ENCODE data around the gene AURKAIP1. TPM values are rescaled to one million over a fixed set of nuclear protein-coding genes. Genes with fewer than 3 reads are reported as not detected.

The AURKAIP1 gene
- total and polyA plus RNA-seq, 9 donors, result 6.0 to 94.0 (median 73.2) TPM

DNA sequence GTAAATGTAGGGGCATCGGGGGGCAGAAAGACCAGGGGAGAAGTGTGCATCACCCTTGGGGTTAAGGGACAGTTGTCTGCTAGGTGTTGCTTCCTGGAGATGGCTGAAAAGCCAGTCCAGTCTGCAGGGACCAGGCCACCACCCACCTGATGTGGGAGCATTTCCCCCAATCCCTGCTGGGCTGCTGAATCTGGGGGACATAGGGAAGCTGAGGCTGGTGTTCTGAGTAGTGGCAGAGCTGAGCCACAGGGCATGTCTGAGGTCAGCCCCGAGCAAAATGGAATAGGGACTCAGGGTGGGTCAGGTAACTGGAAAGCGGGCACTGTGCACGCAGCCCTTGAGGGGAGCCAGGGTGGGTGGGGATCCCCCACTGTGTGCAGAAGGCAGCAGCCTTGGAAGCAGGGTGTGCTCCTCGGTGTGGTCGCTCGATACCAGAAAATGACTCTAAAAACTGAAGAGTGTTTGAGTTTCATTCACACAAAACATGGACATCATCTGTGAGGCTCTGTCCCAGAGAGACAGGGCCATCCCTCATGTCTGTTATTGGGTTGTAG lies 26.5 kb upstream of the AURKAIP1 start:
- H3K4me3 ChIP-seq, result no peak overlapping the region
- intact Hi-C loops (cut with DNase I), result no loop called here
- DNase-seq, result no peak
- H3K9me3 ChIP-seq, result no peaks in the 10 kb centered on the region
- no peak overlapping the region for H3K27ac ChIP-seq
- WGBS, 3 donors, result 71 to 82% (median 76%) methylated on average over 7 of the region's 7 CpGs
- TF ChIP-seq EP300 (IDR thresholded peaks at IDR 0.05) (no peak), POLR2A (IDR thresholded peaks at IDR 0.05) (no peak)
- TF ChIP-seq, protein P1, sequence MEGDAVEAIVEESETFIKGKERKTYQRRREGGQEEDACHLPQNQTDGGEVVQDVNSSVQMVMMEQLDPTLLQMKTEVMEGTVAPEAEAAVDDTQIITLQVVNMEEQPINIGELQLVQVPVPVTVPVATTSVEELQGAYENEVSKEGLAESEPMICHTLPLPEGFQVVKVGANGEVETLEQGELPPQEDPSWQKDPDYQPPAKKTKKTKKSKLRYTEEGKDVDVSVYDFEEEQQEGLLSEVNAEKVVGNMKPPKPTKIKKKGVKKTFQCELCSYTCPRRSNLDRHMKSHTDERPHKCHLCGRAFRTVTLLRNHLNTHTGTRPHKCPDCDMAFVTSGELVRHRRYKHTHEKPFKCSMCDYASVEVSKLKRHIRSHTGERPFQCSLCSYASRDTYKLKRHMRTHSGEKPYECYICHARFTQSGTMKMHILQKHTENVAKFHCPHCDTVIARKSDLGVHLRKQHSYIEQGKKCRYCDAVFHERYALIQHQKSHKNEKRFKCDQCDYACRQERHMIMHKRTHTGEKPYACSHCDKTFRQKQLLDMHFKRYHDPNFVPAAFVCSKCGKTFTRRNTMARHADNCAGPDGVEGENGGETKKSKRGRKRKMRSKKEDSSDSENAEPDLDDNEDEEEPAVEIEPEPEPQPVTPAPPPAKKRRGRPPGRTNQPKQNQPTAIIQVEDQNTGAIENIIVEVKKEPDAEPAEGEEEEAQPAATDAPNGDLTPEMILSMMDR (IDR thresholded peaks at IDR 0.05), result no peak
- H3K4me1 ChIP-seq (ENCODE audit: insufficient read depth), result peaks cover 16% of the 10 kb centered on the region
- H3K36me3 ChIP-seq, result no peaks in the 10 kb centered on the region
- H3K27me3 ChIP-seq, result no peaks in the 10 kb centered on the region

DNA sequence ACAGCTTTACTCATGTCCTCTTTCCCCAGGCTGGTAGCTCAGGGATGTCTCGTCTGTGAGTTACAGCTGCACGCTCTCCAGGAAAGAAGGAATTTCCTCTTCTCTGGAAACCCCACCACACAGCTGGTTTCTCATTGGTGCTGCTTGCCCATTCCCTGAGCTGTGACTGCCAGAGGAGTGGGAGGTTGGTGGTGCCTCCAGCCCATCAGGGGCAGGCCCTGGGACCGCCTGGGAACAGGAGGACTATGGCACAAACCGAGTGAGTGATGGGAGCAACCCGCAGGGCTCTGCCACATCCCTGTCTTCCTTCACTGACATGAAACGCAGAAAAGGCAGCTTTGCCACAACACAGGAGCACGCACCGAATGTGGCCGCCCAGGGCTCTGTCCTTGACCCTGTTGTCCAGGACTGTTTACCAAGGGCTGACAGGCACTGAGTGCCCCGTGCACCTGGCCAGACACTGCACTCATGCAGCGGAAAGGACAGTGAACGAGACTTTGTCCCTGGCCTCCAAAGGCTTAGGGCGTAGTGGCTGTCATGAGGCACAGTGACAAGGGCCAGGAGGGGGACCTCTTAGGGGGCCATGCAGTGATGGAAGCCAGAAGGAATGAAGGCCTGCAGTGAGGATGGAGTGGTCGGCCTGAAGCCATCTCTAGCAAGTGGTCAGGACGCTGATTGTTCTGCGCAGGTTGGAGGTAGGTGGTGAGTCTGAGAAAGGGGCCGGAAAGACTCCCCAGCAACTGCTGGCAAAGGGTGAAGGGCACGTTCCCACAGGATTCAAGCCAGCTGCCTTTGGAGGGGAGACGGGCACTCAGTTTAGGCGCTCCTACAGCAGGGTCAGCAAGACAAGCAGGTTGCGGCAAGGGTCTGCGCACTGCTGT lies 25.8 kb upstream of the AURKAIP1 start:
- H3K27me3 ChIP-seq, result no peaks in the 10 kb centered on the region
- H3K9me3 ChIP-seq, result no peaks in the 10 kb centered on the region
- H3K4me3 ChIP-seq, result no peak overlapping the region
- H3K36me3 ChIP-seq, result no peaks in the 10 kb centered on the region
- H3K27ac ChIP-seq, result no peak overlapping the region
- WGBS, 3 donors, result 55 to 68% (median 56%) methylated on average over 22 of the region's 22 CpGs
- TF ChIP-seq POLR2A (IDR thresholded peaks at IDR 0.05) (no peak), EP300 (IDR thresholded peaks at IDR 0.05) (no peak)
- DNase-seq, result no peak
- peaks cover 12% of the 10 kb centered on the region for H3K4me1 ChIP-seq (ENCODE audit: insufficient read depth)
- intact Hi-C loops (cut with DNase I), result no loop called here

GRCh38 chr1:1399872-1400575 lies 25.0 kb upstream of the AURKAIP1 start:
- Histone ChIP-seq H3K27ac (peak overlapping the region; percentile 21 to 61), H3K4me3 (peak overlapping the region; percentile 64), H3K9me3 (no peaks in the 10 kb centered on the region), H3K36me3 (no peaks in the 10 kb centered on the region), H3K27me3 (no peaks in the 10 kb centered on the region), H3K4me1 (ENCODE audit: insufficient read depth) (peaks cover 10% of the 10 kb centered on the region)
- peak in 2 of 5 donors; percentile 50 to 56 for DNase-seq
- WGBS, 3 donors, result 2 to 5% (median 4%) methylated on average over 34 of the region's 34 CpGs
- intact Hi-C loops (cut with DNase I), result loop anchor here in 1 of 4 donors (2.0 kb wide), 1 partner anchor 51 kb away; the partner anchor contains the start of gene DVL1
- TF ChIP-seq, protein P1 (IDR thresholded peaks at IDR 0.05), result no peak
- no peak for TF ChIP-seq POLR2A (IDR thresholded peaks at IDR 0.05)
- no peak for TF ChIP-seq EP300 (IDR thresholded peaks at IDR 0.05)

GRCh38 chr1:1399187-1399871 lies 24.3 kb upstream of the AURKAIP1 start, which contains the start of gene CCNL2:
Gene CCNL2 (minus strand): TSS chr1:1399335. CDS start chr1:1399306, 29 bp downstream.
- intact Hi-C loops (cut with DNase I), result loop anchor here in 1 of 4 donors (2.0 kb wide), 1 partner anchor 51 kb away; the partner anchor contains the start of gene DVL1

More at GRCh38 chr1:1399187-1399871, 24.3 kb upstream of the AURKAIP1 start, which contains the start of gene CCNL2:
- peak; percentile 98 to 99 (median 99) for DNase-seq
- H3K27ac ChIP-seq, result peak within 1 kb of the TSS; percentile 44 to 61
- peak within 1 kb of the TSS; percentile 64 for H3K4me3 ChIP-seq
- peaks cover 10% of the 10 kb centered on the region for H3K4me1 ChIP-seq (ENCODE audit: insufficient read depth)
- TF ChIP-seq POLR2A (IDR thresholded peaks at IDR 0.05) (peak; percentile 35), EP300 (IDR thresholded peaks at IDR 0.05) (no peak)
- TF ChIP-seq, protein P1 (IDR thresholded peaks at IDR 0.05), result peak; percentile 59 to 91 (median 80)
- no peaks in the 10 kb centered on the region for H3K27me3 ChIP-seq
- no peaks in the 10 kb centered on the region for H3K36me3 ChIP-seq
- H3K9me3 ChIP-seq, result no peaks in the 10 kb centered on the region
- 0 to 1% (median 0%) methylated on average over 41 to 86 of the region's 86 CpGs for WGBS, 3 donors

Data from ovary (tissue), 9 donors.